ENCODE results near the gene RTN4R. TPM values are rescaled to one million over a fixed set of nuclear protein-coding genes. Genes with fewer than 3 reads are reported as not detected.
A peak's percentile ranks its signal among the peaks of the same experiment; 100 is the strongest.

RTN4R gene
- total and polyA plus RNA-seq, 9 of the 15 experiments (the other 6 are each of a cell fraction or from before 2014, with no cell fraction given), result 0.04 to 2.8 (median 1.4) TPM; not detected in 3

DNA sequence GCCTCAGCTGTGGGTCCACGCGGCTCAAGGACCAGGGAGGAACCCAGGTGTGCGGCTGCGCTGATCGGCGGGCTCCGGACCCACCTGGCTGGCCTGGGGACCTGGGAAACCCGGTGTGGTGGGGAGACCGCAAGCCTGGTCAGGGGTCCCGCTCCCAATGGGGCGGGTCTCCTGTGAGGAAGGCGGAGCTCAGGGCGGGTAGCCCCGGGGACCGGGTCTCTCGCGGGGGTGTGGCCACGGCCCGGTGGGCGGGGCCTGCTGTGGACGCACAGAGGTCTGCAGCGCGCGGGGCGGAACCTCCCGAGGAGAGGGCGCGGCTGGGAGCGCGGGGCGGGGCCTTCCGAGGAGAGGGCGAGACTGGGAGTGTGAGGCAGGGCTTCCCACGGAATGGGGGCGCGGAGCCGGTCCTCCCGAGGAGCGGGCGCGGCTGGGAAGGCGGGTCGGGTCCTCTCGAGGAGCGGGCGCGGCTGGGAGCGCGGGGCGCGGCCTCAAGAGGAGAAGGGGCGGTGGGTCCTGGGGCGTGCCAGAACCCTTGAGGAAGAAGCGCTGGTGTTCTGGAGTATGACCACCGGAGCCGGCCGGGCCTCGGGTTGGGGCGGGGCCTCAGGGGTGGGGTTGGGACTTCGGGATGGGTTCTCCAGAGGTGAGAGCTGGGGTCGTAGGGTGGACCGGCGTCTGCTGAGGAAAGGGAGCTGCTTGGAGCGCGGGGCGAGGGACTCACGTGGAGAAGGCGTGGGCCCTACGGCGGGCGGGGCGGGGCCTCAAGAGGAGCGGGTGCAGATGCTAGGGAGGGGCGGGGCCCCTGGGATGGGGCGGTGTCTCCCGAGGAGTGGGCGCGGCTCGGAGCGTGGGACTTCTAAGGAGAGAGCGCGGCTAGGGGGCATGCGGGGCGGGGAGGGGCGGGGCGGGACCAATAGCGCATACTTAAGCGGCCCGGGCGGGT lies 31.0 kb upstream of the RTN4R start (continued):
- TF ChIP-seq, protein P1, sequence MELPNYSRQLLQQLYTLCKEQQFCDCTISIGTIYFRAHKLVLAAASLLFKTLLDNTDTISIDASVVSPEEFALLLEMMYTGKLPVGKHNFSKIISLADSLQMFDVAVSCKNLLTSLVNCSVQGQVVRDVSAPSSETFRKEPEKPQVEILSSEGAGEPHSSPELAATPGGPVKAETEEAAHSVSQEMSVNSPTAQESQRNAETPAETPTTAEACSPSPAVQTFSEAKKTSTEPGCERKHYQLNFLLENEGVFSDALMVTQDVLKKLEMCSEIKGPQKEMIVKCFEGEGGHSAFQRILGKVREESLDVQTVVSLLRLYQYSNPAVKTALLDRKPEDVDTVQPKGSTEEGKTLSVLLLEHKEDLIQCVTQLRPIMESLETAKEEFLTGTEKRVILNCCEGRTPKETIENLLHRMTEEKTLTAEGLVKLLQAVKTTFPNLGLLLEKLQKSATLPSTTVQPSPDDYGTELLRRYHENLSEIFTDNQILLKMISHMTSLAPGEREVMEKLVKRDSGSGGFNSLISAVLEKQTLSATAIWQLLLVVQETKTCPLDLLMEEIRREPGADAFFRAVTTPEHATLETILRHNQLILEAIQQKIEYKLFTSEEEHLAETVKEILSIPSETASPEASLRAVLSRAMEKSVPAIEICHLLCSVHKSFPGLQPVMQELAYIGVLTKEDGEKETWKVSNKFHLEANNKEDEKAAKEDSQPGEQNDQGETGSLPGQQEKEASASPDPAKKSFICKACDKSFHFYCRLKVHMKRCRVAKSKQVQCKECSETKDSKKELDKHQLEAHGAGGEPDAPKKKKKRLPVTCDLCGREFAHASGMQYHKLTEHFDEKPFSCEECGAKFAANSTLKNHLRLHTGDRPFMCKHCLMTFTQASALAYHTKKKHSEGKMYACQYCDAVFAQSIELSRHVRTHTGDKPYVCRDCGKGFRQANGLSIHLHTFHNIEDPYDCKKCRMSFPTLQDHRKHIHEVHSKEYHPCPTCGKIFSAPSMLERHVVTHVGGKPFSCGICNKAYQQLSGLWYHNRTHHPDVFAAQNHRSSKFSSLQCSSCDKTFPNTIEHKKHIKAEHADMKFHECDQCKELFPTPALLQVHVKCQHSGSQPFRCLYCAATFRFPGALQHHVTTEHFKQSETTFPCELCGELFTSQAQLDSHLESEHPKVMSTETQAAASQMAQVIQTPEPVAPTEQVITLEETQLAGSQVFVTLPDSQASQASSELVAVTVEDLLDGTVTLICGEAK (IDR thresholded peaks at IDR 0.05), result no peak
- TF ChIP-seq, protein P1 (CRISPR knock-in tag; IDR thresholded peaks at IDR 0.05), result peak; percentile 48
- TF ChIP-seq, protein P2, sequence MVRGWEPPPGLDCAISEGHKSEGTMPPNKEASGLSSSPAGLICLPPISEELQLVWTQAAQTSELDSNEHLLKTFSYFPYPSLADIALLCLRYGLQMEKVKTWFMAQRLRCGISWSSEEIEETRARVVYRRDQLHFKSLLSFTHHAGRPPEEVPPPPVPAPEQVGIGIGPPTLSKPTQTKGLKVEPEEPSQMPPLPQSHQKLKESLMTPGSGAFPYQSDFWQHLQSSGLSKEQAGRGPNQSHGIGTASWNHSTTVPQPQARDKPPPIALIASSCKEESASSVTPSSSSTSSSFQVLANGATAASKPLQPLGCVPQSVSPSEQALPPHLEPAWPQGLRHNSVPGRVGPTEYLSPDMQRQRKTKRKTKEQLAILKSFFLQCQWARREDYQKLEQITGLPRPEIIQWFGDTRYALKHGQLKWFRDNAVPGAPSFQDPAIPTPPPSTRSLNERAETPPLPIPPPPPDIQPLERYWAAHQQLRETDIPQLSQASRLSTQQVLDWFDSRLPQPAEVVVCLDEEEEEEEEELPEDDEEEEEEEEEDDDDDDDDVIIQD (CRISPR knock-in tag; IDR thresholded peaks at IDR 0.05), result 0 out of 2 replicates have a peak, but pooled peaks have one; percentile 3
- TF ChIP-seq CAMTA2 (CRISPR knock-in tag; conservative IDR thresholded peaks at IDR 0.05) (no peak), YBX1 (IDR thresholded peaks at IDR 0.05) (no peak), RFX7 (CRISPR knock-in tag; IDR thresholded peaks at IDR 0.05) (no peak), ZNF140 (CRISPR knock-in tag; IDR thresholded peaks at IDR 0.05) (no peak), POLR3G (IDR thresholded peaks at IDR 0.05; ENCODE audit: extremely low read depth, insufficient read length, insufficient replicate concordance) (no peak), CBX1 (IDR thresholded peaks at IDR 0.05; ENCODE audit: low read depth) (0 out of 2 replicates have a peak, but pooled peaks have one; percentile 4), ZNF785 (CRISPR knock-in tag; IDR thresholded peaks at IDR 0.05) (no peak), PHF21A (IDR thresholded peaks at IDR 0.05; ENCODE audit: borderline replicate concordance, low read depth) (no peak; the same call in 1 of the 2 replicates), MECOM (CRISPR knock-in tag; IDR thresholded peaks at IDR 0.05) (no peak), KDM1A (IDR thresholded peaks at IDR 0.05) (no peak)
- TF ChIP-seq, protein P3, sequence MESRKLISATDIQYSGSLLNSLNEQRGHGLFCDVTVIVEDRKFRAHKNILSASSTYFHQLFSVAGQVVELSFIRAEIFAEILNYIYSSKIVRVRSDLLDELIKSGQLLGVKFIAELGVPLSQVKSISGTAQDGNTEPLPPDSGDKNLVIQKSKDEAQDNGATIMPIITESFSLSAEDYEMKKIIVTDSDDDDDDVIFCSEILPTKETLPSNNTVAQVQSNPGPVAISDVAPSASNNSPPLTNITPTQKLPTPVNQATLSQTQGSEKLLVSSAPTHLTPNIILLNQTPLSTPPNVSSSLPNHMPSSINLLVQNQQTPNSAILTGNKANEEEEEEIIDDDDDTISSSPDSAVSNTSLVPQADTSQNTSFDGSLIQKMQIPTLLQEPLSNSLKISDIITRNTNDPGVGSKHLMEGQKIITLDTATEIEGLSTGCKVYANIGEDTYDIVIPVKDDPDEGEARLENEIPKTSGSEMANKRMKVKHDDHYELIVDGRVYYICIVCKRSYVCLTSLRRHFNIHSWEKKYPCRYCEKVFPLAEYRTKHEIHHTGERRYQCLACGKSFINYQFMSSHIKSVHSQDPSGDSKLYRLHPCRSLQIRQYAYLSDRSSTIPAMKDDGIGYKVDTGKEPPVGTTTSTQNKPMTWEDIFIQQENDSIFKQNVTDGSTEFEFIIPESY (CRISPR knock-in tag; IDR thresholded peaks at IDR 0.05), result no peak

Measured in K562 (cell line).